ENCODE measurements around the gene SH2D7.
A peak's percentile ranks its signal among the peaks of the same experiment; 100 is the strongest.

Gene SH2D7

DNA sequence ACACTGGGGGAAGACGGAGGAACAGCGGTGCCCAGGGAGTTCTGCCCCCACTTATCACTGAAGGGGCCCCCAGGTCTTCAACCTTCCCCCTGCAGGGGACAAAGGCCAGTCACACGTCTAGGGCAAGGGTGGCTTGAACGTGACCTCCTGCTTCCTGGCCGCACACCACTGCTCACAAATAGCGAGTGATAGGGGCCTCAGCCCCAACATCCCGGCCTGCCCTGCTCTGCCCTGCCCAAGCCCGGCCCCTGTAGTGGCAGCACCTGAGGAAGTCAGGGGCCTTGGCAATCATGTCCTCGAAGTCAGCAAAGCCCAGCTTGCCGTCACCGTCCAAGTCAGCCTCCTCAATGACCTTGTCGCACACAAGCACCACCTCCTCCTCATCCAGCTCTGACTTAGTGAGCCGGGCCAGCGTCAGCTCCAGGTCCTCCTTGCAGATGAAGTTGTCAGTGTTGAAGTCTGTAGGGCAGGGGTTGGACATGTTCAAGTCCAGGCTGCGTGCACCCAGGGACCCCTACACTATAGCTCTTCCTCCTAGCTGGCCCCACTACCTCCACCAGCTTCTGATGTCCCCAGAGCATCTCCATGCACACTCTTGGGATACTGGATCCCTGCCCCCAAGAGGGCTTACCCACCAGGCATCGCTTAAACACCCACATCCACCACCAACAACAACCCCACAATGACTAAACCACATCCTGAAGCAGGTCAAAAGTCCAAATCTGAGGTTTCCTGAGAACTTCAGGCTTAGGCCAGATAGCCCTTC lies 13.3 kb downstream of the SH2D7 start:
- peak overlapping the region; percentile 44 to 84 for H3K27ac Mint-ChIP-seq
- no peaks in the 10 kb centered on the region for H3K9me3 Mint-ChIP-seq
- peaks cover 4% of the 10 kb centered on the region for H3K36me3 Mint-ChIP-seq (ENCODE audit: insufficient read depth)
- no peaks in the 10 kb centered on the region for H3K27me3 Mint-ChIP-seq
- H3K4me1 Mint-ChIP-seq (ENCODE audit: low read depth in 2 of 2) = peaks cover 43 to 50% of the 10 kb centered on the region in 2 donors
- DNase-seq (no peak), ATAC-seq (replicated peaks) (no peak)
- peak overlapping the region; percentile 57 to 78 for H3K4me3 Mint-ChIP-seq

DNA sequence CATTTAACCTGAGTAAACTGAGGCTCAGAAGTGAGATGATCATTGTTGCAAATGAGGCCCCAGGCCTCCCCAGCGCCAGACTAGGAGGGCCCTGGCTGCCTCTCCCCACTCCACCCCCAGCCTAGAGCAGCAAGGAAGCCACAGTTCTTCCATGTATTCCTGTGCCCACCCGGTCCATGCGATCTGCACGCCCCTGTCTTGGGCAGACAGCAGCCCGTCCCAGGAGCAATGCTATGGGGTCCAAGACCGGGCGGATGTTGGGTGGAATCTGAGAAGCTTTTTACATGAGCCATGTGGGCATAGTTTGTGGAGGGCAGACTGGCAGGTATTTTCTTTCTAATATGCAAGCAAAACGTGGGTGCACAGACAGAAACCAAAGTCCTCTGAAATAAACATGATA lies 15.1 kb downstream of the SH2D7 start:
- Mint-ChIP-seq H3K27ac (peak overlapping the region in 1 of 2 donors; percentile 73), H3K4me3 (no peak overlapping the region), H3K27me3 (no peaks in the 10 kb centered on the region), H3K9me3 (no peaks in the 10 kb centered on the region), H3K4me1 (ENCODE audit: low read depth in 2 of 2) (peaks cover 43 to 47% of the 10 kb centered on the region in 2 donors), H3K36me3 (ENCODE audit: insufficient read depth) (peaks cover 4% of the 10 kb centered on the region)
- no peak for ATAC-seq (replicated peaks)
- no peak for DNase-seq

DNA sequence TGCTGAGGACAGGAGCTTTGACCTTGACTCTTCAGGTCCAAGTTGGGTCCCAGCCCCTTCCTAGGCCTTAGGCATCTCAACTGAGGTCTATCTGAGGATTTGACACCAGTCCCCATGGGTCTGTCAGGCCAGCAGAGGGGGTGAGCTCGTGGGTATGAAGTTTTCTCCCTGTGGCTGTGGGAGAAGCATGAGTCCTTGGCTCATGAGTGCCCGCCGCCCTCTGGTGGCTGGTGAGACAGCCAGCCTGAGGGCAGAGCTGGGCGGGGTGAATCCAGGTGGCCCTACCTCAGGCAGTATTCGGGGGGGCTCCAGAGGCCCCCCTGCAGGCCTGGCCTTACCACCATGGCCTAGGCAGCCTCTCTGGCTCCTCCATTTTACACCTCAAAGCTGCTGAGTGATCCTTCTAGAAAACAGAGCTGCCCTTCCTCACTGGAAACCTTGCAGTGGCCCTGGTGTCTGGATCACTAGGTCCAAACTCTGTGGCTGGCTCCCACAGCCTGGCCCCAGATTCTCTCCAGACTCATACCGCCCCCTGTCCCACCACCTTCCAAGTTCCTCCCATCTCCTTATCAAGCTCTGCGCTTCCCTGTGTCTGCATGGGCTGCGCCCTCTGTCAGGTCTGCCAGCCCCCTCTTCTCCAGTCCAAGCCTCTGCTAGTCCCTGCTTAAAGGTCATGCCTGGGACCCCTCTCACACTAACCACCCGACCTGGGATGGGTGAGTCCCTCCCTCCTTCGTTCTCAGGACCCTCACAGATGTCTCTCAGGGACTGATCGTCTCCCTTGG lies 16.1 kb downstream of the SH2D7 start:
- Mint-ChIP-seq H3K4me1 (ENCODE audit: low read depth in 2 of 2) (peaks cover 36 to 37% of the 10 kb centered on the region in 2 donors), H3K27ac (peak overlapping the region; percentile 8 to 28), H3K4me3 (no peak overlapping the region), H3K9me3 (no peaks in the 10 kb centered on the region), H3K27me3 (no peaks in the 10 kb centered on the region), H3K36me3 (ENCODE audit: insufficient read depth) (peaks cover 4% of the 10 kb centered on the region)
- ATAC-seq (replicated peaks) (peak; percentile 78), DNase-seq (peak; percentile 81 to 83 (median 81))

DNA sequence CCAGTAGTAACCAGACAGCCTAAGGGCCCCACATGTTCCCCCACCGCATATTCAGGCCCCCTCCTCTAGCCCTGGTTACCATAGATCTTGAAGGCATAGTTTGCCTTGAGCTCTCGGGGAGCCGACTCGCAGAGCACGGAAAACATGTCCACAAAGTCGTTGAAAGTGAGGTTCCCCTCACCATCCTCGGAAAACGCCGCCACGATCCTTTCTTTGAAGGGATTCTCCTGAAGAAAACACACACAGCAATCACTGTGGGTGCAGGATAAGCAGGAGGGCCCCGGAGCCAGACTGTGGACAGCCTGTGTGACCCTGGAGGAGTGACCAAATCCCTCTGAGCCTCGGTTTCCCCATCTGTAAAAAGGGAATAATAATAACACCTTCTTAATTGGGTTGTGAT lies 16.8 kb downstream of the SH2D7 start:
- H3K4me1 Mint-ChIP-seq (ENCODE audit: low read depth in 2 of 2) = peaks cover 31 to 33% of the 10 kb centered on the region in 2 donors
- DNase-seq = no peak
- H3K27ac Mint-ChIP-seq = peak overlapping the region in 1 of 2 donors; percentile 28
- no peaks in the 10 kb centered on the region for H3K27me3 Mint-ChIP-seq
- no peaks in the 10 kb centered on the region for H3K9me3 Mint-ChIP-seq
- no peak for ATAC-seq (replicated peaks)
- H3K4me3 Mint-ChIP-seq = no peak overlapping the region
- H3K36me3 Mint-ChIP-seq (ENCODE audit: insufficient read depth) = peaks cover 4% of the 10 kb centered on the region

DNA sequence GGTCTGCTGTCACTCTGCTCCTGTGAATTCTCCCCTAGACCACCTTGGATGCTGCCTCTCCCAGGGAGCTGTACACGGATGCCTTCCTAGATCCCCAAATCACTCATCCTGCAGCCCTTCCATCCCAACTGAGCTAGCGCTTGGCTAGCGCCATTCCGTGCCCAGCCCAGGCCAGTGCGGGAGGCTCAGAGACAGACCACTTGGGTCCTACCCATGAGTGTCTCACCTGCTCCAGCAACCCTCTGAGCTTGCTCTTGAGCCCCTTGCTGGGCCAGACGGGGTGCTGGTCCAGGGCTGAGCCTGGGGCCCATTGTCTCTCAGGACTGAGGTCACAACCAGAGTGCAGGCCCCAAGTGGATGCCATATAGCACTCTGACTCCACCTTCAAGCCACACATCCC lies 17.7 kb downstream of the SH2D7 start:
- H3K4me1 Mint-ChIP-seq (ENCODE audit: low read depth in 2 of 2) = peaks cover 21 to 23% of the 10 kb centered on the region in 2 donors
- H3K36me3 Mint-ChIP-seq (ENCODE audit: insufficient read depth) = peaks cover 4% of the 10 kb centered on the region
- no peak for DNase-seq
- no peaks in the 10 kb centered on the region for H3K27me3 Mint-ChIP-seq
- H3K4me3 Mint-ChIP-seq = no peak overlapping the region
- no peak for ATAC-seq (replicated peaks)
- no peak overlapping the region for H3K27ac Mint-ChIP-seq
- no peaks in the 10 kb centered on the region for H3K9me3 Mint-ChIP-seq

DNA sequence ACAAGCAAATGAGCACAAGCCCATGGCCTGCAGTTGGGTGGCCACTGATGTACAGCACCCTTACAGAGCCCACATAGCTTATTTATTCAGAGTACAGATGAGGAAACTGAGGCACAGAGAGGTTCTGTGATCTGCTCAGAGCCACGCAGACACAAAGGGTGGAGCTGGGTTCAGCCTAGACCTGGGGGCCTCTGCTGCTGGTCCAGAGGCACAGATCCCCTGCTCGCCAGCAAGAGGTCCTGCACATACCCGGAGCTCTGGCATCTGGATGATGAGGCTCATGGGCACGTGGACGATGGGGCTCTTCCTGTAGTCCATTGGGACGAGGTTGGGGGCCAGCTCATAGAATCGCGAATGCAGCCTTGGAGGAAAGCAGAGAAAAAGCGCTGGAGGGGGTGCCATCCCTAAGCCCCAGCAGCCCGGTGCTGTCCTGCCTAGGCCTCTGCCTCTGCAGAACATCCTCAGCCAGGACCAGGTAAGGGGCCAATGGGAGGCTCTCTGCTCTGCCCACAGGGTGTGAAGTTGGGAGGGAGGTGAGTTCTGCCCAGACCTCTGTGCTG lies 18.6 kb downstream of the SH2D7 start:
- Mint-ChIP-seq H3K9me3 (no peaks in the 10 kb centered on the region), H3K4me3 (no peak overlapping the region), H3K4me1 (ENCODE audit: low read depth in 2 of 2) (peaks cover 12 to 15% of the 10 kb centered on the region in 2 donors), H3K27me3 (no peaks in the 10 kb centered on the region), H3K27ac (no peak overlapping the region), H3K36me3 (ENCODE audit: insufficient read depth) (peaks cover 4% of the 10 kb centered on the region)
- ATAC-seq (replicated peaks) (no peak), DNase-seq (no peak)

DNA sequence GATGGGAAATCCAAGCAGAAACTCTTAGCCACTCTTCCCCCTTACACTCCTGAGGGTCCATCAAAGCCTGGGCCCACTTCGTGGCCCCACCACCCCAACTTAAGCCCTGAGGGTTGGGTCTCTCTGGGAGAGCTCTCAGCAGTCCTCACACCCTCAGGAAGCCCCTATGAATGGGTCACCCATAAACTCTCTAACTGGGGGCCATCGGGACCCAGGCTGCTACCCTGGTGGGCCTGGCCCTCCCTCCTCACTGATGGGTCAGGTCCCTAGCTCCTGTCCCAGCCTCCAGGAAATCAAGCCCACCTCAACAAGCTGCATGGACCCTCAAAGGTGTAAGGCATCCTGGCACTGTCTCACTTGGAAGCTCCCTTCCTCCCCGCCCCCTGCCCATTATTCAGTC lies 19.4 kb downstream of the SH2D7 start:
- no peak for ATAC-seq (replicated peaks)

DNA sequence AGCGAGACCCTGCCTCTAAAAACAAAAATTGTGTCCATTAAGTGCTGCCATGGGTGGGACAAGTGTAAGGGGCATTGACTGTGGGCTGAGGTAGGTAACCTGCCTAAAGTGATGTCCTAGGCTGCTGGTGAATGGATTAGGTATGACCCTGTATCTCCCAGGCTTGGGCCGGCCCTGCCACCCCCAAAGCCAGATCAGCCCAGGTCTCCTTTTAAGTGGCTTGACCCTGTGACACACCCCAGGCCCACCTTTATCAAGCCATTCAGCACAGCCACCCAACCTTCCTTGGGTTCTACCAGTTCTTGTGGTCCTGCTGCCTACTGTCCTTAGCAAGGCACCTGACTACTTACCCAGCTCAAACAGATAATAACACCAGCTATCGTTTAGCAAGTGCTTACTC lies 20.2 kb downstream of the SH2D7 start:
- Mint-ChIP-seq H3K4me3 (no peak overlapping the region), H3K4me1 (ENCODE audit: low read depth in 2 of 2) (peaks cover 5 to 9% of the 10 kb centered on the region in 2 donors), H3K9me3 (no peaks in the 10 kb centered on the region), H3K36me3 (ENCODE audit: insufficient read depth) (peaks cover 7% of the 10 kb centered on the region), H3K27me3 (no peaks in the 10 kb centered on the region), H3K27ac (peak overlapping the region in 1 of 2 donors; percentile 15)
- ATAC-seq (replicated peaks) (no peak), DNase-seq (no peak)

More for the DNA sequence above, 19.4 kb downstream of the SH2D7 start:
- no peak for DNase-seq
- peaks cover 7% of the 10 kb centered on the region for H3K36me3 Mint-ChIP-seq (ENCODE audit: insufficient read depth)
- no peak overlapping the region for H3K4me3 Mint-ChIP-seq
- peaks cover 6 to 9% of the 10 kb centered on the region in 2 donors for H3K4me1 Mint-ChIP-seq (ENCODE audit: low read depth in 2 of 2)
- no peaks in the 10 kb centered on the region for H3K9me3 Mint-ChIP-seq
- H3K27ac Mint-ChIP-seq = peak overlapping the region in 1 of 2 donors; percentile 62
- H3K27me3 Mint-ChIP-seq = no peaks in the 10 kb centered on the region

DNA sequence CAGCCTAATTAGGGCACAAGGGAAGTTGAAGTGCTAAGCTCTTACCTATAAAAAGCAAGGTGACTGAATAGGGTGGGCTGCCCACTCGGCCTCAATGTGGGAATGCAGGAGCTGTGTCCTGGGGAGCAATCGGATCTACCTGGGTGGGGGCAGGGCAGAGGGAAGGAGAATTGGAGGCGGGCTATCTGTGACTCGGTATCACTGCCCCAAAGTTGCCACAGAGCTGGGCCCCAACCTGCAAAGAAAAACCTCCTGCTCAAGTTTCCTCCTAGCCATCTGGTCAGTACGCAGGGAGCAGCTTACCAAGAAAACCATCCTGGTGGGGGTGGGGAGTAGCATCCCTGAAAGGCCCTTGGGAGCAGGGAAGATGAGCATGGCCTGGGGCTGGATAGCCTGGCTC lies 28.2 kb downstream of the SH2D7 start:
- Mint-ChIP-seq H3K27me3 (no peaks in the 10 kb centered on the region), H3K36me3 (ENCODE audit: insufficient read depth) (peaks cover 3% of the 10 kb centered on the region), H3K4me1 (ENCODE audit: low read depth in 2 of 2) (no peaks in the 10 kb centered on the region), H3K27ac (no peak overlapping the region), H3K4me3 (no peak overlapping the region), H3K9me3 (no peaks in the 10 kb centered on the region)
- DNase-seq = no peak
- no peak for ATAC-seq (replicated peaks)

DNA sequence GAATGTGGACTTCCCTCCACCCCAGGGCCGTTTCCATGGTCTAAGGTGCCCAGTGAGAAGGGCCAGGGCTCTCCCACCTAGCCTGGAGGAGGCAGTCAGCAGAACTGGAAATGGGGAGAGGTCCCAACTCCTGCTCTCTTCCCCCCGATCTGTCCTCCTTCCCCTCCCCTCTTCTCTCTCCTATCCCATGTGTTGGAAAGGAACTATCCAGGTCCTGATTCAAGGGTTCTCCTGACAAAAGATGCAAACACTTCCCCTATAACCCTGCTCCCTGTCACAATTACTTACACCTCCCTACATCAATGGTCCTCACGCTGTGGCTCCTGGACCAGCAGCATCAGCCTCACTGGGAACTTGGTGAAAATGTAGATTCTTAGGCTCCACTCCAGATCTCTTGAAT lies 32.9 kb downstream of the SH2D7 start:
- Mint-ChIP-seq H3K9me3 (no peaks in the 10 kb centered on the region), H3K4me1 (ENCODE audit: low read depth in 2 of 2) (peaks cover 3 to 6% of the 10 kb centered on the region in 2 donors), H3K4me3 (no peak overlapping the region), H3K27me3 (no peaks in the 10 kb centered on the region), H3K27ac (no peak overlapping the region), H3K36me3 (ENCODE audit: insufficient read depth) (peaks cover 1% of the 10 kb centered on the region)
- DNase-seq (no peak), ATAC-seq (replicated peaks) (no peak)

DNA sequence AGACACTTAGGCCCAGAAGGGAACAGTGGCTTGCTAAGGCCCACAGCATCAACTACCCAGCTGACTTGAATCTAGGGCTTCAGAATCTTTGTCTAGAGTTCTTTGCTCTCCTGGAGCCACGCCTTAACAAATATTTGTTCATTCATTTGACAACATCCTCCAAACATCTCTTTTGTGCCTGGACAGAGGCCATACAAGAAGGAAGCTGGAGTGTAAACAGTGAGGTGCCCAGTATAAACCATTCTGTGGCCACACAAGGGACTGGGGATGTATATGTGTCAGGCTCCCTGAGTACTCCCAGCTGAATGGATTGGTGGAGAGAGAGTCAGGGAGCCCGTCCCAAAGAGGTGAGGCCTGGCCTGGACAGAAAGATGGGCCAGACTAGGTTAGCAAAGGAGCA lies 35.5 kb downstream of the SH2D7 start:
- ATAC-seq (replicated peaks) (no peak), DNase-seq (no peak)
- H3K4me3 Mint-ChIP-seq = no peak overlapping the region
- H3K27me3 Mint-ChIP-seq = no peaks in the 10 kb centered on the region
- no peaks in the 10 kb centered on the region for H3K9me3 Mint-ChIP-seq
- H3K27ac Mint-ChIP-seq = peak overlapping the region; percentile 95 to 96
- H3K4me1 Mint-ChIP-seq (ENCODE audit: low read depth in 2 of 2) = peaks cover 15 to 24% of the 10 kb centered on the region in 2 donors
- peaks cover 7% of the 10 kb centered on the region for H3K36me3 Mint-ChIP-seq (ENCODE audit: insufficient read depth)

DNA sequence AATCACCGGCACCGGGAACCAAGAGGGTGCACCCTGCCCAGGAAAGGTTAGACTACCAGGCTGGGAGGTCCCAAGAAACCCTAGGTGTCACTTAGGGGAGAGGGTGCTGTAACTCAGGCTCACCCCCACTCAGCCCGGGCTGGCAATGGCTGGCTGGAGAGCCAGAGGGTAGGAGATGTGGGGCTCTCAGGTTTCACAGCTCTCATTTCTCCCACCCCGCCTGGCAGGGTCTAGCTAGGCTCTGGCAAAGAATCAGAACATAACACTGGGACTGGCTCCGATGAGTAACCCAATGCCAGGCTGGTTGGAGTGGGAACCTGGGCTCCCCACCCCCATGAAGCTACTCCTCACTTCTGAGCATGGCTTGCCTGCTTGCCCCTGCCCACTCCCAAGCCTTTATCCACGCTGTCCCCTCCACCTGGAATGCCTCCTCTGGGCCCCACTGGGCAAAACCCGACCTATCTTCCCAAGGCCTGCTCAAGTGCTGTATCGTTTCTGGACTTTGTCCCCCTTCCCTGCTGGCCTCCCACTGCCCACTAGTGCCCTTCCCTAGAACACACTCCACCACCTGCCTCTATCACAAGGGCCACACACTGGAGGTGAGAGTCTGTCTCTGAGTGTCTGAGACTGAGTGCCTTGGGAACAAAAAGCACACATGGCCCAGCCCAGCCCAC lies 36.9 kb downstream of the SH2D7 start:
- Mint-ChIP-seq H3K4me3 (no peak overlapping the region), H3K27ac (peak overlapping the region; percentile 95 to 96), H3K9me3 (no peaks in the 10 kb centered on the region), H3K4me1 (ENCODE audit: low read depth in 2 of 2) (peaks cover 15 to 24% of the 10 kb centered on the region in 2 donors), H3K36me3 (ENCODE audit: insufficient read depth) (peaks cover 7% of the 10 kb centered on the region), H3K27me3 (no peaks in the 10 kb centered on the region)
- ATAC-seq (replicated peaks) (peak; percentile 8), DNase-seq (no peak)

DNA sequence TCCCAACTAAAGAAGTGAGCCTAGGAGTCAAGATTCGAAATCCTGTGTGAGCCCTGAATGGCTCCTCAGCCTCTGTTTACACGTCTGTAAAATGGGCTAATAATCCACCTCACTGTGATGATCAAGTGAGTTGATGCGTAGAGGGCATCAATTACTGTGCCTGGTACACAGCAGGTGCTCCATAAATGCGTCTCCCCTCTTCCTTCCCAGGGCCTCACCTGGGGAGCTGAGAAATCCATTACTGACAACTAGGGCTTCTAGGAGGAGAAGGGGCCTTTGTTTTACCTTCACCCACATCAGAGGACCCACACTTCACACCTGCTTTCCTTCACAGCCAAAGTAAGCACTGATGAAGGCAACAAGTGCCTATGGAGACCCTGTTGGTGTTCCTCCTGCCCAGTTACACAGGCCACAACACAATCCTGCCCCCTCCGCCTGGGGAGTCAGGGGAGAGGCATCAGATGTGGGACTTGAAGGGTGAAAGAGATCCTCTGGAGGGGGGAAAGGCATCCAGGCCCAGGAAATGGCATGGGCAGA lies 37.5 kb downstream of the SH2D7 start:
- Mint-ChIP-seq H3K4me3 (peak overlapping the region; percentile 87 to 98), H3K27ac (peak overlapping the region; percentile 95 to 96), H3K36me3 (ENCODE audit: insufficient read depth) (peaks cover 7% of the 10 kb centered on the region), H3K9me3 (no peaks in the 10 kb centered on the region), H3K4me1 (ENCODE audit: low read depth in 2 of 2) (peaks cover 15 to 24% of the 10 kb centered on the region in 2 donors), H3K27me3 (no peaks in the 10 kb centered on the region)
- DNase-seq (no peak), ATAC-seq (replicated peaks) (peak; percentile 12)

All from effector memory CD8-positive, alpha-beta T cell (primary cell).